Fibroblast of pulmonary artery (primary cell): ENCODE measurements around the gene TBC1D13.
"Not testable (repeated sequence)": the region's sequence is repeated elsewhere in the genome, so short reads cannot be mapped to it uniquely, and the experiment has no call there.

Experiments used
- DNase-seq: peaks from one replicate; pipeline ENCODE4 v3.0.0-alpha.2; 2010; ENCODE audit warnings: low read depth
- H3K4me3 ChIP-seq: replicated peaks from 2 replicates; pipeline ENCODE4 v1.5.1; 2011; ENCODE audit warnings: low read depth, mild to moderate bottlenecking, control low read depth, low read length, moderate library complexity
- TF ChIP-seq, protein P1 (sequence below): IDR thresholded peaks from 2 replicates; pipeline ENCODE4 v1.5.1; 2011; ENCODE audit warnings: mild to moderate bottlenecking, control low read depth, low read length, inconsistent platforms; ENCODE audit errors: missing control alignments

The TBC1D13 gene

DNA sequence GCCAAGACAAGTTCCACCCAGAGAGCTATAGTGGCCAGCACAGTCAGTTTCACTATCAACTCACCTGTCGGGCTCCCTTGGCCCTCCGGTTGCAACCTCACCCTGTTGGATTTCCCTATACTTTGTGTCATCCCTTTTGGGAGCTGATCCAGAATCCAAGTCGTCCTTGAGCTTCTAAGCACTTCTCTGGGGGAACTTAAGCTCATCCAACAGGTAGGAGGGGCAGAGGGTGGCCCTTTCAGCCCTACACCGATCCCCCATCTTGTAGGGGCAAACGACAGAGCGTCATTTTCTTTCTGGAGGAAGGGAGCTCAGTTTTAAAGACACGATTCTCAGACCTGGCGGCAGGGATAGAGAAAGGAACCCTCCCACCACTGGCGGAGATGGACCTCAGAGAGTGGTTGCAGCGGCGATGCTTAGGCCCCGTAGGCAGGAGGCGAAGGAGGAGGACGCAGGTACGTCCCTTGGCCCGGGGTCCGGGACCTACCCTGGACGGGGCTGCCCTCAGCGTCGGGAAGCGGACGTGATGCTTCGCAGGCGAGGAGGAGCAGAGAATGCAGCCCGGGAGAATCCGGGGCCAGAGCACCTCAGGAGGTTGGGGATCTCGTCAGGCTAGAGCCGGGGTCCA is 15.8 kb upstream of the TBC1D13 start:
- peak; percentile 26 for DNase-seq
- TF ChIP-seq, protein P1, sequence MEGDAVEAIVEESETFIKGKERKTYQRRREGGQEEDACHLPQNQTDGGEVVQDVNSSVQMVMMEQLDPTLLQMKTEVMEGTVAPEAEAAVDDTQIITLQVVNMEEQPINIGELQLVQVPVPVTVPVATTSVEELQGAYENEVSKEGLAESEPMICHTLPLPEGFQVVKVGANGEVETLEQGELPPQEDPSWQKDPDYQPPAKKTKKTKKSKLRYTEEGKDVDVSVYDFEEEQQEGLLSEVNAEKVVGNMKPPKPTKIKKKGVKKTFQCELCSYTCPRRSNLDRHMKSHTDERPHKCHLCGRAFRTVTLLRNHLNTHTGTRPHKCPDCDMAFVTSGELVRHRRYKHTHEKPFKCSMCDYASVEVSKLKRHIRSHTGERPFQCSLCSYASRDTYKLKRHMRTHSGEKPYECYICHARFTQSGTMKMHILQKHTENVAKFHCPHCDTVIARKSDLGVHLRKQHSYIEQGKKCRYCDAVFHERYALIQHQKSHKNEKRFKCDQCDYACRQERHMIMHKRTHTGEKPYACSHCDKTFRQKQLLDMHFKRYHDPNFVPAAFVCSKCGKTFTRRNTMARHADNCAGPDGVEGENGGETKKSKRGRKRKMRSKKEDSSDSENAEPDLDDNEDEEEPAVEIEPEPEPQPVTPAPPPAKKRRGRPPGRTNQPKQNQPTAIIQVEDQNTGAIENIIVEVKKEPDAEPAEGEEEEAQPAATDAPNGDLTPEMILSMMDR = no peak
- H3K4me3 ChIP-seq = peak overlapping the region; percentile 96

DNA sequence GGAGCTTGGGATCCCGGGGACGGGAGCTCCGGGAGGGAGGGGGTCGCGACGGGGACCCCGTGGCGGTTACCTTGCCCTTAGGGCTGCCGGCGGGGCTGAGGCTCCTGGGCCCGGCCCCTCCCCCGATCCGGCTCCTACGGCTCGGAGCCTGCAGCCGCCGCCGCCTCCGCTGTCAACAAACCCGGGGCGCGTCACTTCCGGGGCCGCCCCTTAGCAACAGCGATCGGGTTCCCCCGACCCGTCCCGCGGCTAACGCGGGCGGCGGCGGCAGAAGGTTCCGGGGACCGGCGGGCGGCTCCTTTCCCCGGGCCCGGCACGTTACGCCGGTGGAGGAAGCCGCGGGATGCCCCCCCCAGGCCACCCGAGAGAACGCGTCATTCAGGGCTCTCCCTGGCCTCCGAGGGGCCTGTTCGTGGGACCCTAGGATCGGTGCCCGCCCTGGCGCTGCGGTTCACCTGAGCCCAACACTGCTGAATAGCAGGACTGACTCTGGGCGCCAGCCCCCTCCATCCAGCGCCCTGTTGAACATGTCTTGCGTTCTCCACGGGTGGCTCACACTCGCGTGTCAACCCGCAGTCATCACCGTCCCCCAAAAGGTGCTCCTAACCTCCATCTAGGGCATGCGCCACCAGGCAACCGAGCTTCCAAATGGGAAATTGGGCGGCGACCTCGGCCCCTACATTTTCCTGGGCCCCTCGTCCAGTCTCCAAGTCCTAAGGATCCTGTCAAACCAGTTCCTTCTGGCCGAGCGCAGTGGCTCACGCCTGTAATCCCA is 15.1 kb upstream of the TBC1D13 start, which contains the start of gene ZER1:
Gene ZER1 (minus strand): TSS at position 183 of the 775 bp plus-strand sequence. CDS start 16,362 bp downstream, outside the sequence.
- TF ChIP-seq, protein P1 = no peak
- peak; percentile 89 for DNase-seq
- H3K4me3 ChIP-seq = peak within 1 kb of the TSS; percentile 96

DNA sequence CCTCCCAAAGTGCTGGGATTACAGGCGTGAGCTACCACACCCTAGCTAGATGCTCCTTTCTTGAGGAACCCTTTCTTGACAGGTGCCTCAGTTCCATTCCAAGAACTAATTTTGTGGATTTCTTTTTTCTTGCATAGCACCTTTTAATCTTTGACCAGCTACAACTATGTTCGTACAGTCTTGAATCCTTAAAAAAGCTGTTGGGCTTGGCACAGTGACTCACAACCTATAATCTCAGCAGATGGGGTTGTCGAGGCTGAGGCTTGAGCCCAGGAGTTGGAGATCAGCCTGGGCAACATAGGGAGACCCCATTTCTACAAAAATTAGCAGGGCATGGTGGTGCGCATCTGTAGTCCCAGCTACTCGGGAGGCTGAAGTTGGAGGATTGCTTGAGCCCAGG is 14.0 kb upstream of the TBC1D13 start:
- DNase-seq = no peak
- TF ChIP-seq, protein P1 = no peak
- no peak overlapping the region for H3K4me3 ChIP-seq

DNA sequence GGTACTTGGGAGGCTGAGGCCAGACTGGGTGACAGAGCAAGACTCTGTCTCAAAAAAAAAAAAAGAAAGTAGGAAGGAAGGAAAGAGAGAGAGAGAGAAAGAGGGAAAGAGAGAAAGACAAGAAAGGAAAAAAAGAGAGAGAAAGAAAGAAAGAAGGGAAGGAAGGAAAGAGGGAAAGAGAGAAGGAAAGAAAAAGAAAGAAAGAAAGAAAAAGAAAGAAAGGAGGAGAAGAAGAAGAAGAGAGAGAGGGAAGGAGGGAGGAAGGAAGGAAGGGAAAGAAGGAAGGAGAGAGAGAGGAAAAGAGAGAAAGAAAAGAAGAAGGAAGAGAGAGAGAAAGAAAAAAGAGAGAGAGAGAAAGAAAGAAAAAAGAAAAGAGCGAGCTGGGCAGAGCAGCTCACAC is 12.2 kb upstream of the TBC1D13 start:
- TF ChIP-seq, protein P1 = no peak

DNA sequence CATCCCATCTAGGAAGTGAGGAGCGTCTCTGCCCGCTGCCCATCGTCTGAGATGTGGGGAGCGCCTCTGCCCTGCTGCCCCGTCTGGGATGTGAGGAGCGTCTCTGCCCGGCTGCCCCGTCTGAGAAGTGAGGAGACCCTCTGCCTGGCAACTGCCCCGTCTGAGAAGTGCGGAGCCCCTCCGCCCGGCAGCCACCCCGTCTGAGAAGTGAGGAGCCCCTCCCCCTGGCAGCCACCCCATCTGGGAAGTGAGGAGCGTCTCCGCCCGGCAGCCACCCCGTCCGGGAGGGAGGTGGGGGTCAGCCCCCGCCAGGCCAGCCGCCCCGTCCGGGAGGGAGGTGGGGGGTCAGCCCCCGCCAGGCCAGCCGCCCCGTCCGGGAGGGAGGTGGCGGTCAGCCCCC is 7.0 kb upstream of the TBC1D13 start:
- not testable (repeated sequence) for DNase-seq

More for the DNA sequence above, 12.2 kb upstream of the TBC1D13 start:
- no peak overlapping the region for H3K4me3 ChIP-seq
- DNase-seq = no peak

DNA sequence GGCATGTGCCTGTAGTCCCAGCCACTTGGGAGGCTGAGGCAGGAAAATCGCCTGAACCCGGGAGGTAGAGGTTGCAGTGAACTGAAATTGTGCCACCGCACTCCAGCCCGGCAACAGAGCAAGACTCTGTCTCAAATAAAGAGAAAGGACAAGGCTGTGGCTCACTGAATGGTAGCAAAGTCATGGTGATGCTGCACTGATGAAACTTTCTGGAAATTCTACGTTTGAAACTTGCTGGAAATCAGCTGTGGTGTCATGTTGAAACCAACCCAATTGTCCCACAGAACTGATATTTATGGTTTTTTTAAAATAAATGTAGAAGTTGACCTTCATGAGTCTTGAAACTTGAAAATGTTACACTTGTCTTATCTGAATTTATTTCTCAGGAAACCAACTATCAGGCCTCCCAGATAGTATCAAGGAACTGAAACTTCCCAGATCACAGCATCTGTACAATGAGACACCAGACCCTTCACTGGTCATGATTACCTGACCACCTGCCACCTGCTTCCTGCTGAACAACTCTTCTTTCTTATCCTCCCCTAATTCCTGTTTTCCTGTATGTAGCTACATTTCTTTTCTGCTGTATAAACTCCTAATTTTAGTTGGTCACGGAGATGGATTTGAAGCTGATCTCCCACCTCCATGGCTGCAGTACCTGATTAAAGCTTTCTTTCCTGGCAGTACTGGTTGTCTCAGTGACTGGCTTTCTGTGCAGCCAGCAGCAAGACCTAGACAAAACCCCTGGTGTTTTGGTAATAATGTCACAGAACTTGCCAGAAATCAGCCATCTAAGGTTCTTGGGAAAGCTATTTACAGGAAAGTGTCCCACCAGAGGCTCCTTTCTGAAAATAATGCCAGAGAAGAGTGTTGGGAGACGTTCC is 5.6 kb upstream of the TBC1D13 start:
- TF ChIP-seq, protein P1 = no peak
- DNase-seq = no peak

More for the DNA sequence above, 7.0 kb upstream of the TBC1D13 start:
- H3K4me3 ChIP-seq = not testable (repeated sequence)

DNA sequence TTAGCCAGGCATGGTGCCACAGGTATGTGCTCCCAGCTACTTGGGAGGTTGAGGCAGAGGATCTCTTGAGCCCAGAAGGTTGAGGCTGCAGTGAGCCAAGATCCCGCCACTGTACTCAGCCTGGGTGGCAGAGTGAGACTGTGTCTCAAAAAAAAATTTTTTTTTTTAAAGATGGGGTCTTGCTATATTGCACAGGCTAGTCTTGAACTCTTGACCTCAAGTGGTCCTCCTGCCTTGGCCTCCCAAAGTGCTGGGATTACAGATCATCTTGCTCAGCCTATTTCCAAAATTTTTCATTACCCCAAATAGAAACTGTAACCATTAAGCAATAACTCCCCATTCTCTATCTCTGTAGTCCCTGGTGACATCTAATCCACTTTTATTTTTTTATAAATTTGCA is 4.4 kb upstream of the TBC1D13 start:
- no peak for DNase-seq
- TF ChIP-seq, protein P1 = no peak
- H3K4me3 ChIP-seq = no peak overlapping the region

More for the DNA sequence above, 5.6 kb upstream of the TBC1D13 start:
- no peak overlapping the region for H3K4me3 ChIP-seq
